Endometrium (tissue), 2 donors: Measurements from ENCODE around the gene DCTN4.
"Not testable (repeated sequence)": the region's sequence is repeated elsewhere in the genome, so short reads cannot be mapped to it uniquely, and the experiment has no call there.

Experiments
- FAIRE-seq: peaks from 2 replicates; lab custom pipeline; 2012; peaks lifted over from hg19 to GRCh38; lab: Jason Lieb, UNC
- donor health status: control.
- donor health status: control.

Gene DCTN4

DNA sequence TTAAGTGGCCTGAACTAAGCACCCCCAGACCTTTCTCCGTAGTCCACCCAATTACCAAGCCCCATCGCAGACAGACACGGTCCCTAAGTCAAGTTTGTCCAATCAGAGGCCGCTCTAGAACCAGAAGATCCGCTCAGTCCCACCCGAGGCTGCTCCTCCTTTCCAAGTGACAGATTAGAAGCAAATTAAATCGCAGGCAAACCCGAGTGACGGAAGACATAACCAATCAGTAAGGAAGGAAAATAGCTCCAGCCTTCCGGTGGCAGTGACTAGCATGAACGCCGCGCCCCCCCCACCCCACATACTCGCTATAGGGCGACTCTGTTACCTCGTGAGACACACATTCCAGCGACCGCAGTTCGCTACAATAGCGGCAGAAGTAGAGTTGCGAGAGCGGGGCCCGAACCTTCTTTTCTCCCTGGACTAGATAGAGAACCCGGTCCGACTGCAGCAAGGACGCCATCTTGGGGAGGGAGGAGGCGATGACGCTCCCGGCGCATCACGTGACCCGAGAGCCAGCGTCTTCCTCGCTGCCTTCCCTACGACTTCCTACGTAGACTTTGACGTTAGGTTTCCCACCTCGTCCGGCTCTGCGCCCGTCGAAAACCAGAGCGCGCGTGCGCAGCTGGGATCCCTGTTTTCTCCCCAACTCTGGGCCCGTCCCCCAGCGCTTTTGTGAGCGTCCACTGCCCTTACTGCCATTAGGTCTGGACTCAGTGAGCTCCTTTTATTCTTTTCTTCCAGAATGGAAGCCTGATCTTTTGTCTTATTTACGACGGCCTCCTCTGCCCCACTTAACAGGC is at the start of gene DCTN4:
DCTN4 (minus strand) TSS at position 487 of the 803 bp plus-strand sequence; CDS start at position 463, 24 bp downstream.
- peak; percentile 97 for FAIRE-seq

- FAIRE-seq = no peak
Observed at GRCh38 chr5:150804388-150804787, 45.6 kb upstream of the DCTN4 start.

DNA sequence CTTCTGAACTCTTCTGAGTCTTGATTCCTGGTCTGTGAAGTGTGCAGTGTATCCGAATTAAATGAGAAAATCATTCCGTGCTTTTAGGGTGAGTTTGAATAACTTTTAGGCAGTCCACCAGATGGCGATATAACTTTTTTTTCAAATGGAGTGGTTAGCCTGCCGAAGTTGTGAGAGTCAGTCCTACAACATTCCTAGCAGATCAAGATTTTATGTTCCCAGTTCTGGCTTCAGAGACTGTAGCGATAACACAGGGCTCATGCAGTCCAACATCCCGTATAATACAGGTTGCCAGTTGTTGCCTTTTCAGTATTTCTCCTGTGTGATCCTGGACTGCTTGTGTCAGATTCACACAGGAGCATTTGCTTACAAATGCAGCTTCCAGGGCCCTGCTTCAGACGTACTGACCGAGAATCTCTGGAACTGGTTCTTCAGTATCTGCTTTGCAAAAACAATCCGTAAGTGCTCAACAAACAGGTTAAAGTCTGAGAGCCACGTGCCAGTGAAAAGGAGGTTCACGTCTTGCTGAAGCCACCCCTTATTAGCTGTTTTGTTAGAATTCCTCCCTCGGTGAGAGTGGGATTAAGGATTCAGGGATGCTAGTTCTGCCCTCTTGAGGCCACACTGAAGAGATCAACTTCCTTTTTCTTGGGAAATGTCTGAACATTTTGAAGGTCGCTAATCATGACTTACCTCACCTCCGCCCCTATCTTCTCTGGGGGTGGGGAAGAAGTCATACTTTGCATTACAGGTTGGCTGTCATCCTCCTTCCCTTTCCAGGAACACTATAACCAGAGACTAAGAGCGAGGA is 42.5 kb upstream of the DCTN4 start:
- FAIRE-seq = no peak

- no peak for FAIRE-seq
Observed at GRCh38 chr5:150797384-150797783, 38.6 kb upstream of the DCTN4 start.

- no peak for FAIRE-seq
Observed at GRCh38 chr5:150794927-150795326, 36.1 kb upstream of the DCTN4 start.

DNA sequence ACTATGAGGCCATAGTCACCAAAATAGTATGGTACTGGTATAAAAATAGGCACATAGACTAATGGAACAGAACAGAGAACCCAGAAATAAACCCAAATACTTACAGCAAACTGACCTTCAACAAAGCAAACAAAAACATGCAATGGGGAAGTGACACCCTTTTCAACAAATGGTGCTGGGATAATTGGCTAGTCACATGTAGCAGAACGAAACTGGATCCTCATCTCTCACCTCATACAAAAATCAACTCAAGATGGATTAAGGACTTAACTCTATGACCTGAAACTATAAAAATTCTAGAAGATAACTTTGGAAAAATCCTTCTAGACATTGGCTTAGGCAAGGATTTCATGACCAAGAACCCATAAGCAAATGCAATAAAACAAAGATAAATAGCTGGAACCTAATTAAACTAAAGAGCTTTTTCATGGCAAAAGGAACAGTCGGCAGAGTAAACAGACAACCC is 34.6 kb upstream of the DCTN4 start:
- not testable (repeated sequence) for FAIRE-seq

GRCh38 chr5:150791536-150791935 is 32.7 kb upstream of the DCTN4 start:
- FAIRE-seq = no peak

GRCh38 chr5:150789943-150790611 is 31.3 kb upstream of the DCTN4 start:
- FAIRE-seq = no peak

DNA sequence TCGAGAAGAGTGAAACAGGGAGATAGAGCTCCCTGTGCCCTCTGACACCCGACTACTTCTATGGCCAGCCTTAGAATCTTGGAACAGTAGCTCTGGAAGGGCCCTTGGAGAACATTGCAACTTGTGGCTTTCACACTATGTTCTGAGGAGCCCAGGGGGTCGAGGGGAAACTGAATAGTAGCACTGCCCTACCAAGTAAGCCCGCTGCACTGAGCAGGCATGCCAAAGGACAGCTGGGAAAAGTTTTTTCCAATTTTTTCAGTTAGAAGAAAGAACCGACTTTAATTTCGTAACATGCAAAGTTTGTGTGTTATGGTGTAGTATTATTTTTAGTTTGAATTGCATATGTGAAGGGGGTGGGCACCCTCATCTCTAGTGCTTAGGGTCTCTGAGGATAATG is 30.6 kb upstream of the DCTN4 start:
- FAIRE-seq = no peak

GRCh38 chr5:150788977-150789376 is 30.2 kb upstream of the DCTN4 start:
- FAIRE-seq = no peak

- FAIRE-seq = no peak
Observed at GRCh38 chr5:150787656-150788055, 28.8 kb upstream of the DCTN4 start.

DNA sequence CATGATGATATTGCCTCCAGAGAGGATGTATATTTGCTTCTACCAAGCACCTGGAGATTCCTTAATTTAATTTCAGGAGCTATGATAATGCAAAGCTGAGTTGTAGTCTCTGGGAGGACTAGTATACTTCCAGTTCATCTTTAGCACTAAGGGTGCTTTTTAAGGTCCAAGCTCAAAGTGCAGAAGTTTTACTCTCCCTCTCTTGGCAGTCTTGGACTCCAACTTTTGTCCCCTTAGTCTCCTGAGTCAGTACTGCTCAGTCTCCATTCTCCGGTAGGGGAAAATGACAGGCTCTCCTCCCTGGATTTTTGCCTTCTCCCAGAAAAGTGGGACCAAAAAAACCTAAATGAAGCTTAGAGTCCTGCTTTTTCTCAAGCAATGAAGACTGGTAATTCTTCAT is 28.1 kb upstream of the DCTN4 start:
- no peak for FAIRE-seq

DNA sequence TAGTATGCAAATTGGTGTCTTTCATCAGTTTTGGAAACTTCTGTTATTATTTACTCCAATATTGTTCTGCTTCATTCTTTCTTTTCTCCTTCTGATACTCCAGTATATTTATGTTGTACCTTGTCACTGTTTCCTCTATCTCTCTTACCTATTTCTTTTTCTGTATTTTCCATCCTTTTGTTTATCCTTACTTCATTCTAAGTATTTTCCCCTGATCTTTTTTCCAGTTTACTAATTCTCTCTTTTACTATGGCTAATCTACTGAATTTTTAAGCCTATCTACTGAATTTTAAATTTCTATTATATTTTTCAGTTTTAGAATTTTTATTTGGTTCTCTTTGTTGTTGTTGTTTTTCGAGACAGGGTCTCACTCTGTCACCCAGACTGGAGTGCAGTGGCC is 27.1 kb upstream of the DCTN4 start:
- FAIRE-seq = no peak

DNA sequence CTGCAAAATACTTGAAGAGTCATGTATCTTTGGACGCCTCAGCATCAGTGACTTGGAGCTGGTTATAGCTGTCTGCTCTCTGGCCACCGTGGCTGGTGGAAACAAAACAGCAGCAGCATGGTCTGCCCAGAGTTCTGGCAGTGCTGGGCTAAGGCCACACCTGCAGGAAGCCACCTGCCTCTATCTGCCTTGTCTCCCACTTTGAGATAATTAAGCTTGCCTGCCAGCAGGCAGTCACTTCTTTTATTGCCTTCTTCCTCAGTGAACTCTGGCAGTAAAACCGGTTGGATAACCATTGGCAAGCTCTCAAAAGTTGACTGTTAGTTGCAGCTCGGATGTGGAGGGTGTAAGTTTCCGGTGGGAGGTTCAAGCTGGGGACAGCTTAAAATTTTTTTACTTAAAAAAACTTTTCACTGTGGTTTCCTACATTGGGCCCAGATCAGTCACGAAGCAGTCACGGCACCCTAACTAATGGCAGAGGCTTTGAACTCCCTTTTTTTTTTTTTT is 24.7 kb upstream of the DCTN4 start:
- peak; percentile 66 for FAIRE-seq

GRCh38 chr5:150782850-150783249 is 24.0 kb upstream of the DCTN4 start:
- no peak for FAIRE-seq

DNA sequence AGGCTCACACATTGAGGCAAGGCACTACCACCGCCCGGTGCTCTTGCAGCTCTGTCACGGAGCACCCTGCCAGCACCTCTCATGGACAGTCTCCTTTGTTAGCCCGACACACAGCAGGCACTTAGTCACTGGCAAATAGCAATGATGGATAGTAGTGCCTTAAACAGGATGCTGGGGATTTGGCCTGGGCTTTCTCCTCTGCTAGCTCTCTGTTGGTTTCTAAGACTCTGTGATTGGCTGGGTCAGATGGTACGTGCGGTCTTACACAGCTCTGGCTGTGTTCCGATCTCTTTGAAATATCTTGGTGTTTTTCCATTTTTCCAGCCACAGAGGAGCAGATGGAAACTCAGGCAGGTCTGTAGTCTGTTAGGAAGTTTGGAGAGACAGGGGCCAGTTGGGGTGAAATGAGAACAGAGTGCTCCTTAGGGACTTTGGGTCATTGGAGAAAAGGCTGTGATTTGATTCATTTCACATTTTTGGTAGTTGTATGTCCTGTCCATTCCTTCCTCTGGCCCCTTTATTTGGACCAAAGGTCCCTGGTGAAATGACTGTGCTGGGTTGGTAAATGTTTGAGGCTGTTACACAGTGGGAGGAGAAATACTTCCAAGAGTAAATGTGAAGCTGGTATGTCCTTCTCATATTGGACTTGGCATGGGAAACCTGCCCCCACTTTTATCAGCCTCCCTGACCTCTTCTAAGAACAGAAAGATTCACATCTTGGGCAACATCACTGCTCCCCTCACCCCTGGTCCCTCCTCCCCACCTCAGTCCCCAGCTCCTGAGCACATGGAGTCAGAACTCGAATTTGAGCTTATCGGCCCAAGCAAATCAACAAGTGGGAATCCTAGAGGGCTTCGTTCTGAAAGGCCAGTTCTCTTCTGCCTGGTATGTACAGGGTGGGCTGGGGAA is 23.1 kb upstream of the DCTN4 start:
- FAIRE-seq = no peak

DNA sequence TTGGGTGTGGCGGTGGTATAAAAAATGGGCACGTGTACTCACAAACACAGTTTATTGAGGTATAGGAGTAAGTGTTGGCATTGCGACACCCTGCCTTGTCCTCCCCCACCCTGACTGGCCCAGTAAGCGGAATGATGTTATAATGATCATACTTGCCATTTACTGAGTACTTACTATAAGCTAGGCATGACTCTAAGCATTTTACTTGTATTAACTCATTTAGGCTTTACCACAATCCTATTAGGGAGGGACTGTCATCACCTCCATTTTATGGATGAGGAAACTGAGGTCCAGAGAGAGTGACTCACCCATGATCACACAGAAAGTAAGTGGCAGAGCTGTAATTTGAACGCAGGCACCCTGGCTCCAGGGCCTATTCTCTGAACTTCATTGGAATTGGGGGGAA is 22.0 kb upstream of the DCTN4 start:
- FAIRE-seq = no peak

DNA sequence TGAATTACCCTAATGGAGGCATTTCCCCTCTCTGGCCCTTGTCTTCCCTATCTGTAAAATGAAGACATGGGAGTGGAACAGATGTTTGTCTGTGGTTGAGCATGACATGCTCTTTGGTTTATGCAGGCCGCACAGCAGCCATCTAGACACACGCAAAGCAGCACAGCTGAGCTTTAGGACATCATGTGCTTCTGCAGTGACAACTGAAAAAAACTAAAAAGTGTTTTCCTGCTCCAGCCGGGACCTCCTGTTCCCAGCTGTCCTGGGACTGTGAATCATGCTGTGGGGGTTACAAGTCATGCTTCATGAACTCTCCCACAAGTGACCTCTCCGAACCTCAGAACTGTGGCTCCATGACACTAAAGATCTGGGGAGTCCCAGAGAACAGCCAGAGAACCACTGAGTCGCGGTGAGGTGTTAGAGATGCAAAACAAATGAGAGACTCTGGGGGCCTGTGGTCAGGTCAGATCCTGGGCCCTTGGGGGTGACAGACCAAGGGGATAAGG is 21.4 kb upstream of the DCTN4 start:
- no peak for FAIRE-seq

DNA sequence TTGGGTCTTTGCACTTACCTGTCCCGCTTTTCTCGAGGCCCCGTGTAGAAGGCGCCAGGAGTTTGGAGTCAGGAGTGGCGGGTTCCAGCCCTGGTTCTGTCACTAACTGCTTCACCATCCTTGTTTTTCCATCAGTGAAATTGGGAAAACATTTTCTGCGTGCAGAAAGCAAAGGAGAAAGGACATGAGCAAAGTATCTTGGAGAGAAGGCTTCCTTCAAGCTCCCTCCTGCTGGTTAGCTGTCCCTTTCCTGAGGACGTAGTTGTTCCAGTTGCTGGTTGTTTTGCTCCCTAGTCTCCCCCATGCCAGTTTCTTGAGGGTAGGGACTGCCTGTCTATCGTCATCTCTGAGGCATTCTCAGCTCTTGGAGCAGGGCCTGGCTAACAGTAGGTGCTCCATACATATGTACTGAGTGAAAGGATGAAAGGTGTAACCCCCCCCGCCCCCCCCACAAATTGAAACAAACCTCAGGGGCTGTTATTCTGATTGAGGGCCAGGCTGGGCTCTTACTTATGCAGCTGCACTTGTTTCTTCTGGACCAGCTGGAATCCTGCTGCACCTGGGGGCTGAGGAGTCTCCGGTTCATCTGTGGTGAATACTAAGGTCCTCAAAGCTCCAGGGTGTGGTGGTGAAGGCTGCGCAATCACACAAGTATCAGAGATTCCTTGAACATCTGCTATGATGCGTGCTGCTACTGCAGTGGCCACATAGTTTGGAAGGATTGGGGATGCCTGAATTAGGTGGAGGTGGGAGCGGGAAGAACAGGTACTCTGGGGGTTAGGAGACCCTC is 20.8 kb upstream of the DCTN4 start:
- FAIRE-seq = no peak
